ENCODE results near the gene ASTL. TPM values are rescaled to one million over a fixed set of nuclear protein-coding genes. Genes with fewer than 3 reads are reported as not detected.
A peak's percentile ranks its signal among the peaks of the same experiment; 100 is the strongest.

ASTL gene
- total and polyA plus RNA-seq, 9 of the 15 experiments (the other 6 are each of a cell fraction or from before 2014, with no cell fraction given) = not detected

GRCh38 chr2:96157649-96158553, 19.6 kb upstream of the ASTL start (continued):
- no peak for TF ChIP-seq PTTG1 (tag; IDR thresholded peaks at IDR 0.05; ENCODE audit: low read depth)
- no peak for TF ChIP-seq ZNF175 (CRISPR knock-in tag; IDR thresholded peaks at IDR 0.05; ENCODE audit: low read depth)
- TF ChIP-seq ZBTB26 (CRISPR knock-in tag; IDR thresholded peaks at IDR 0.05) = no peak
- no peak for TF ChIP-seq GABPB2 (CRISPR knock-in tag; conservative IDR thresholded peaks at IDR 0.05)
- TF ChIP-seq JUN (IDR thresholded peaks at IDR 0.05; ENCODE audit: borderline replicate concordance, low read depth, low read length) = no peak
- no peak for TF ChIP-seq JUN (CRISPR knock-in tag; IDR thresholded peaks at IDR 0.05; ENCODE audit: borderline replicate concordance)
- no peak for TF ChIP-seq CTCFL (IDR thresholded peaks at IDR 0.05; ENCODE audit: borderline replicate concordance, insufficient read depth, low read depth, low read length, poor library complexity, severe bottlenecking)
- TF ChIP-seq JUND (IDR thresholded peaks at IDR 0.05; ENCODE audit: borderline replicate concordance, low read depth, low read length) = peak; percentile 9; the same call in 1 of the 2 replicates
- no peak for TF ChIP-seq JUND (tag; IDR thresholded peaks at IDR 0.05; ENCODE audit: borderline replicate concordance, low read depth, low read length)
- TF ChIP-seq SMAD4 (CRISPR knock-in tag; conservative IDR thresholded peaks at IDR 0.05) = peak; percentile 74
- TF ChIP-seq ZNF75A (CRISPR knock-in tag; IDR thresholded peaks at IDR 0.05) = no peak
- TF ChIP-seq ESRRA (IDR thresholded peaks at IDR 0.05; ENCODE audit: borderline replicate concordance, low read depth) = no peak
- peak in 2 of 3 experiments; percentile 42 to 63 for TF ChIP-seq YY1 (IDR thresholded peaks at IDR 0.05; ENCODE audit: borderline replicate concordance in 1 of 3, control insufficient read depth in 1 of 3, extremely low read depth in 1 of 3, insufficient read depth in 3 of 3, insufficient read length in 1 of 3, insufficient replicate concordance in 2 of 3, low read depth in 1 of 3, low read length in 2 of 3)
- peak; percentile 44; the same call in 1 of the 2 replicates for TF ChIP-seq SMARCE1 (IDR thresholded peaks at IDR 0.05)
- no peak for TF ChIP-seq GTF2A2 (tag; IDR thresholded peaks at IDR 0.05)
- TF ChIP-seq, protein P1, sequence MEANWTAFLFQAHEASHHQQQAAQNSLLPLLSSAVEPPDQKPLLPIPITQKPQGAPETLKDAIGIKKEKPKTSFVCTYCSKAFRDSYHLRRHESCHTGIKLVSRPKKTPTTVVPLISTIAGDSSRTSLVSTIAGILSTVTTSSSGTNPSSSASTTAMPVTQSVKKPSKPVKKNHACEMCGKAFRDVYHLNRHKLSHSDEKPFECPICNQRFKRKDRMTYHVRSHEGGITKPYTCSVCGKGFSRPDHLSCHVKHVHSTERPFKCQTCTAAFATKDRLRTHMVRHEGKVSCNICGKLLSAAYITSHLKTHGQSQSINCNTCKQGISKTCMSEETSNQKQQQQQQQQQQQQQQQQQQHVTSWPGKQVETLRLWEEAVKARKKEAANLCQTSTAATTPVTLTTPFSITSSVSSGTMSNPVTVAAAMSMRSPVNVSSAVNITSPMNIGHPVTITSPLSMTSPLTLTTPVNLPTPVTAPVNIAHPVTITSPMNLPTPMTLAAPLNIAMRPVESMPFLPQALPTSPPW (CRISPR knock-in tag; IDR thresholded peaks at IDR 0.05) = peak; percentile 84
- TF ChIP-seq, protein P2, sequence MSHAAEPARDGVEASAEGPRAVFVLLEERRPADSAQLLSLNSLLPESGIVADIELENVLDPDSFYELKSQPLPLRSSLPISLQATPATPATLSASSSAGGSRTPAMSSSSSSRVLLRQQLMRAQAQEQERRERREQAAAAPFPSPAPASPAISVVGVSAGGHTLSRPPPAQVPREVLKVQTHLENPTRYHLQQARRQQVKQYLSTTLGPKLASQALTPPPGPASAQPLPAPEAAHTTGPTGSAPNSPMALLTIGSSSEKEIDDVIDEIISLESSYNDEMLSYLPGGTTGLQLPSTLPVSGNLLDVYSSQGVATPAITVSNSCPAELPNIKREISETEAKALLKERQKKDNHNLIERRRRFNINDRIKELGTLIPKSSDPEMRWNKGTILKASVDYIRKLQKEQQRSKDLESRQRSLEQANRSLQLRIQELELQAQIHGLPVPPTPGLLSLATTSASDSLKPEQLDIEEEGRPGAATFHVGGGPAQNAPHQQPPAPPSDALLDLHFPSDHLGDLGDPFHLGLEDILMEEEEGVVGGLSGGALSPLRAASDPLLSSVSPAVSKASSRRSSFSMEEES (CRISPR knock-in tag; IDR thresholded peaks at IDR 0.05) = no peak
